WI38 (cell line): ENCODE data around the gene NAT16.

ENCODE experiments used
- H3K4me3 ChIP-seq: 2 replicates; pipeline ENCODE4 v1.5.1; 2011; ENCODE audit warnings: low read depth, mild to moderate bottlenecking, control low read depth, low read length
- TF ChIP-seq, protein P1 (sequence below): IDR thresholded peaks from 2 replicates; pipeline ENCODE4 v1.5.1; 2012; ENCODE audit warnings: low read depth, mild to moderate bottlenecking, control low read depth, low read length

NAT16 gene

DNA sequence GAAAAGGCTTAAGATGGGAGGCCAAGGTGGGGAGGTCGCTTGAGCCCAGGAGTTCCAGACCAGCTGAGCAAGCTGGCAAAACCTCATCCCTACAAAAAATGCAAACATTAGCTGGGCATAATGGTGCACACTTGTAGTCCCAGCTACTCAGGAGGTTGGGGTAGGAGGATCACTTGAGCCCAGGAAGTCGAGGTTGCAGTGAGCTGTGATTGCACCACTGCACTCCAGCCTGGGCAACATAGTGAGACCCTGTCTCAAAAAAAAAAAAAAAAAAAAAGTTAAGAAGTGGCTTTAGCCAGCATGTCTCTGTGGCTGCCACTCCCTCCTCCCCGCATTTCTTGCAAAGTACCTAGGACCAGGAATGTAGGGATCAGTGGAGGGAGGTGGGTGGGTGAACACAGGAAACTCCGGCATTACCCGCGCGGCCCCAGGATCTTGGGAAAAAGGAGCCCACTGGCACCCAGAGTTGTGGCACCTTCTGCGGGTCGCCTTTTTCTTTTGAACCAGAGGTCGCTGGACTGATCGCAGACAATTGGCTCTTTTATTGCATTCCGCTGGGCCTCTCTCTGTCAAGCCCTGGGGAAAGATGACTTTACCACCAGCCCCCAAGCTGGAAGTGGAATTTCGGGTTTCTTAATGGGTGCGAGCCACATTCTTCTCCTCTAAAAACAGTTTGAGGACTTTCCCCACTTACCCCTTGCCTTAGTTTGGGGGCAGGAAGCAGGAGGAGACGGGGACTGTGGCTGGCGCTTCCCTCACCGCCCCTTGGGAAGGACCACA, 18.2 kb downstream of the NAT16 start:
- H3K4me3 ChIP-seq, result no peak overlapping the region

DNA sequence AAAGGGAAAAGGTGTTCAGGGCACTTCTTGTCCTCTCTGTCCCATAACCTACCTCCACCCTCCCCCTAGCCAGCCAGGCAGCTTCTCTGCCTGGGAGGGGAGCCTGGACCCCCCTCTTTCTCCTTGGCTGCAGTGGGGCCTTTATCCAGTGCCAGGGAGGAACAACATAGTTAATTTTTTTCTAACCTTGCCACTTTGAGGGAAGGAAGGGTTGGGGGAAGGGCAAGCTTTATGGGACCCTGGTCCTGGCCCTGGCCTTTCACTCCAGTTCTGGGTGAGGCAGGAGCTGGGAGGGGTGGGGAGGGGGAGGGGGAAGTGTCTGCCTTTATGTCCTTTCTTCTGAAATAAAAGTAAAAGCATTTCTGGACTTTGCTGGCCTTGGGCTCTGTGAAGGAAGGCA, 19.2 kb downstream of the NAT16 start:
- H3K4me3 ChIP-seq, result no peak overlapping the region
- TF ChIP-seq, protein P1, sequence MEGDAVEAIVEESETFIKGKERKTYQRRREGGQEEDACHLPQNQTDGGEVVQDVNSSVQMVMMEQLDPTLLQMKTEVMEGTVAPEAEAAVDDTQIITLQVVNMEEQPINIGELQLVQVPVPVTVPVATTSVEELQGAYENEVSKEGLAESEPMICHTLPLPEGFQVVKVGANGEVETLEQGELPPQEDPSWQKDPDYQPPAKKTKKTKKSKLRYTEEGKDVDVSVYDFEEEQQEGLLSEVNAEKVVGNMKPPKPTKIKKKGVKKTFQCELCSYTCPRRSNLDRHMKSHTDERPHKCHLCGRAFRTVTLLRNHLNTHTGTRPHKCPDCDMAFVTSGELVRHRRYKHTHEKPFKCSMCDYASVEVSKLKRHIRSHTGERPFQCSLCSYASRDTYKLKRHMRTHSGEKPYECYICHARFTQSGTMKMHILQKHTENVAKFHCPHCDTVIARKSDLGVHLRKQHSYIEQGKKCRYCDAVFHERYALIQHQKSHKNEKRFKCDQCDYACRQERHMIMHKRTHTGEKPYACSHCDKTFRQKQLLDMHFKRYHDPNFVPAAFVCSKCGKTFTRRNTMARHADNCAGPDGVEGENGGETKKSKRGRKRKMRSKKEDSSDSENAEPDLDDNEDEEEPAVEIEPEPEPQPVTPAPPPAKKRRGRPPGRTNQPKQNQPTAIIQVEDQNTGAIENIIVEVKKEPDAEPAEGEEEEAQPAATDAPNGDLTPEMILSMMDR, result no peak

More for the DNA sequence above, 18.2 kb downstream of the NAT16 start:
- TF ChIP-seq, protein P1, result no peak

DNA sequence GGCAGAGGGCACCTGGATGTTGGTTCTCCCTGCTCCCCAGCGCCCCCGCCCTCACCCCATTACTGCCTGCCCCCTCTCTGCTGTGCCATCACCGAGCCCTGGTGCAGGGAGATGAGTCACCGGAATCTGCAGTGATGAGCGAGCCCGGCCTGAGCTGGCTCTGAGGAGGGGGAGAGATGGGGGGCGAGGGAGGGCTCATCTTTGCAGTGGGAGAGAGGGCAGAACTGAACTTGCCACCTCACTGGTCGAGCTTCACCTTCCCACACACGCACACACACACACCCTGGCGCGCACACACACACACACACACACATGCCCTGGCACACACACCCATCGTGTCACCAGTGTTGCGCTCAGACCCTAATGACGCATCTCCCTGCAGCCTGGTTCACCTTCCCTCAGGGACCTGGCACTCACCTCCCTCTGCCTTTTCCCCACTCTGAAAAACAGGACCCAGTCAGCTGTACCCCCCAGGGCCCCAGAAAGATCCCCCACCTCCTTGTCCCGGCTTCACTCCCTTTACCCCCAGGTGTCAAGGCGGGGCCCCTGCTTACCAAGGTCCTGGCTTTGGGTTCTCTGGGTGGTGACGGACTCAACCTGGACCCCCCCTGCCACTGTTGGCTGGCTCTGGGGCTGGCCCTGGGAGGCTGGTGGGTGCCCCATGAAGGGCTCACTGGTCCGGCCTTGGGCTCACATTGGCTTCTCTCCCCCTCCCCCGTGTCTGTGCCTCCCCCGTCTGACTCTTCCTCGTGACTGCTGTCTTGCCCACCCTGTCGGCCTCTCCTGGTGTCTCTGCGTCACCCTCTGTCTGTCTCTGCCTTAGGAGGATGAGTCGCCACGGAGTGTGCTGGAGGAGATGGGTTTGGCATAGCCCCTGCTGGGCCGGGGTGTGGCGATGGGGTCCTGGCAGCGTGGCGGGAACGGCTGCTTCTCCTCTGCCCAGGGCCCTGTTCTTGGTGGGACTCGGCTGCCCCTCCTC, 20.1 kb downstream of the NAT16 start:
- TF ChIP-seq, protein P1, result no peak
- H3K4me3 ChIP-seq, result no peak overlapping the region

DNA sequence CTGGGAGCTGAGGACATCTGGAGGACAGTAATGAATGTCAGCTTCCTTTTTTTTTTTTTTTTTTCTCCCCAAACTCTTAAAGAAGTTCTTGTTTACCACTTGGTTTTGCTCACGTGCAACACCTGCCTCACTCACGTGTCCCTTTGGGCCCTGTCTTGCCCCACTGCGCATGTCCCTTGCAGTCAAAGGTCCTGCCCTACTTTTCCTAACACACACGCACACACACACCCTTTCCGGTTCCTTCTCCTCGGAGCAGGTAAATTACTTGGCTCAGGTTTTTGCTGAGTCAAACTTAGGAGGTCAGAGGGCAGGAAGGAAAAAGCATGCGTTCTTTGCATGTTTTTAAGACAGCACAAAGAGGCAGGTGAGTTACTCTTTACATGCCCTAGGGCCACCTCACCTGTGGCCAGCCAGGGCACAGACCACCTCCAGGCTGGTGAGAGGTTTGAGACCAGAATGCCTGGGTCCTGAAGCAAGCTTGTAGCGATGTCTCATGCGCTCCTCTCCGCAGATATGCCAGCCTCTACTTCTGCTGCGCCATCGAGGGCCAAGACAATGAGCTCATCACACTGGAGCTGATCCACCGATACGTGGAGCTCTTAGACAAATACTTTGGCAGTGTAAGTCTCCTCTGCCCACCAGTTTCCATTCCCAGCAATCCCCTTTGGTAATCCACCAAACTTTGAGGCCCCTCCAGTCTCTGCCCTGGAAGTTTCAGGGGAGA, 23.1 kb downstream of the NAT16 start:
- TF ChIP-seq, protein P1, result no peak
- no peak overlapping the region for H3K4me3 ChIP-seq

DNA sequence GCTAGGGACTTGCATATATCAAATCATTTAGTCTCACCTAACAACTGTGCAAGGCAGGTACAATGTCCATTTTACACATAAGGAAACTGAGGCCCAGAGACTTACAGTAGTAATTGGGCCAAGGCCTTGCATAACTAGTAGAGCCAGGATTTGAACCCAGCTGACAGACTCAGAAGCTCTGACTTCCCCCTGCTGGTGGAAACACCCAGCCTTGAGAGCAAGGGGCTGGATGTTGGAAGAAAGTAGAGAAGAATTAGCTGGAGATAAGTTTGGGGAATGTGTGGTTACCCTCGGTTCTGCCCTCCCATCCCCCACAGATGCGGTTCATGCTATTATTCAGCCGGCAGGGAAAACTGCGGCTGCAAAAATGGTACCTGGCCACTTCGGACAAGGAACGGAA, 23.8 kb downstream of the NAT16 start:
- TF ChIP-seq, protein P1, result peak; percentile 13; the same call in 1 of the 2 replicates
- no peak overlapping the region for H3K4me3 ChIP-seq

DNA sequence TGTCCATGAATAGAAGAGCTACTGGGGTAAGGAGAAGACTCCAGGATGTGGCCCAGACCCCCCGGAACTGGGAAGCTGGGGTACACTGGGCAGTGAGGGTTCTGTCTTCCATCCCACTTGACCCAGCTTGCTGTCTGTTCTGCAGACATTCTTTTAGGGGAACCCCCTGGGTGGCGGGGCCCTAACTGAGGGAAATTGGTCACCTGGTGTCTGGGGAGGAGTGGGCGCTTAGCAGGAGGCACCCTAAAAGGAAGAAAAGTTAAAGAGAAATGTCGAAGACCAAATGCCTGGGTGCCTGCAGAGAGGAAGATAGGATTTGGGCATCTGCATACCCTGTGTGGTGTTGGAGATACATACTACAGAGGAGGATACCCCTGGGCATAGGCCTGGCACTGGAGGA, 24.8 kb downstream of the NAT16 start:
- H3K4me3 ChIP-seq, result peak overlapping the region; percentile 88
- TF ChIP-seq, protein P1, result no peak
